ENCODE measurements around the gene SLC6A8.
"Not testable (repeated sequence)": the region's sequence is repeated elsewhere in the genome, so short reads cannot be mapped to it uniquely, and the experiment has no call there.

SLC6A8 gene

GRCh38 chrX:153692611-153693156, 5.0 kb downstream of the SLC6A8 start:
- Histone ChIP-seq H3K27ac (ENCODE audit: low read length) (no peak overlapping the region), H3K27me3 (ENCODE audit: insufficient read depth, low read length) (no peaks in the 10 kb centered on the region)

GRCh38 chrX:153693216-153694086, 5.7 kb downstream of the SLC6A8 start:
- Histone ChIP-seq H3K4me1 (ENCODE audit: insufficient read depth, low read length) (no peaks in the 10 kb centered on the region), H3K4me3 (ENCODE audit: low read length) (no peak overlapping the region), H3K27ac (ENCODE audit: low read length) (no peak overlapping the region), H3K36me3 (ENCODE audit: insufficient read depth, low read depth, low read length) (peaks cover 23% of the 10 kb centered on the region), H3K9ac (ENCODE audit: low read depth, low read length) (no peak overlapping the region), H3K9me3 (ENCODE audit: insufficient read depth, low read depth, low read length) (no peaks in the 10 kb centered on the region), H3K27me3 (ENCODE audit: insufficient read depth, low read length) (no peaks in the 10 kb centered on the region)

More at GRCh38 chrX:153692611-153693156, 5.0 kb downstream of the SLC6A8 start:
- Histone ChIP-seq H3K9me3 (ENCODE audit: insufficient read depth, low read depth, low read length) (no peaks in the 10 kb centered on the region), H3K36me3 (ENCODE audit: insufficient read depth, low read depth, low read length) (peaks cover 23% of the 10 kb centered on the region), H3K4me1 (ENCODE audit: insufficient read depth, low read length) (no peaks in the 10 kb centered on the region), H3K9ac (ENCODE audit: low read depth, low read length) (no peak overlapping the region), H3K4me3 (ENCODE audit: low read length) (no peak overlapping the region)

GRCh38 chrX:153694256-153694655, 6.5 kb downstream of the SLC6A8 start:
- H3K9me3 ChIP-seq (ENCODE audit: insufficient read depth, low read depth, low read length); H3K27ac ChIP-seq (ENCODE audit: low read length); H3K4me1 ChIP-seq (ENCODE audit: insufficient read depth, low read length); H3K27me3 ChIP-seq (ENCODE audit: insufficient read depth, low read length); H3K9ac ChIP-seq (ENCODE audit: low read depth, low read length); H3K4me3 ChIP-seq (ENCODE audit: low read length): not testable (repeated sequence)
- peaks cover 23% of the 10 kb centered on the region for H3K36me3 ChIP-seq (ENCODE audit: insufficient read depth, low read depth, low read length)

- no peak overlapping the region for H3K9ac ChIP-seq (ENCODE audit: low read depth, low read length)
- no peaks in the 10 kb centered on the region for H3K27me3 ChIP-seq (ENCODE audit: insufficient read depth, low read length)
- no peak overlapping the region for H3K27ac ChIP-seq (ENCODE audit: low read length)
- no peak overlapping the region for H3K4me3 ChIP-seq (ENCODE audit: low read length)
- no peaks in the 10 kb centered on the region for H3K9me3 ChIP-seq (ENCODE audit: insufficient read depth, low read depth, low read length)
- peaks cover 21% of the 10 kb centered on the region for H3K36me3 ChIP-seq (ENCODE audit: insufficient read depth, low read depth, low read length)
- no peaks in the 10 kb centered on the region for H3K4me1 ChIP-seq (ENCODE audit: insufficient read depth, low read length)
Observed at GRCh38 chrX:153694687-153695270, 7.1 kb downstream of the SLC6A8 start.

GRCh38 chrX:153696100-153696499, 8.4 kb downstream of the SLC6A8 start:
- H3K36me3 ChIP-seq (ENCODE audit: insufficient read depth, low read depth, low read length) = peaks cover 19% of the 10 kb centered on the region
- no peaks in the 10 kb centered on the region for H3K4me1 ChIP-seq (ENCODE audit: insufficient read depth, low read length)
- H3K9me3 ChIP-seq (ENCODE audit: insufficient read depth, low read depth, low read length) = no peaks in the 10 kb centered on the region
- no peak overlapping the region for H3K27ac ChIP-seq (ENCODE audit: low read length)
- no peak overlapping the region for H3K9ac ChIP-seq (ENCODE audit: low read depth, low read length)
- no peaks in the 10 kb centered on the region for H3K27me3 ChIP-seq (ENCODE audit: insufficient read depth, low read length)
- no peak overlapping the region for H3K4me3 ChIP-seq (ENCODE audit: low read length)

GRCh38 chrX:153696538-153696937, 8.8 kb downstream of the SLC6A8 start:
- not testable (repeated sequence) for H3K4me1 ChIP-seq (ENCODE audit: insufficient read depth, low read length); H3K9me3 ChIP-seq (ENCODE audit: insufficient read depth, low read depth, low read length); H3K9ac ChIP-seq (ENCODE audit: low read depth, low read length); H3K27ac ChIP-seq (ENCODE audit: low read length); H3K4me3 ChIP-seq (ENCODE audit: low read length); H3K27me3 ChIP-seq (ENCODE audit: insufficient read depth, low read length)
- peaks cover 20% of the 10 kb centered on the region for H3K36me3 ChIP-seq (ENCODE audit: insufficient read depth, low read depth, low read length)

- not testable (repeated sequence) for H3K27ac ChIP-seq (ENCODE audit: low read length); H3K9me3 ChIP-seq (ENCODE audit: insufficient read depth, low read depth, low read length)
- peaks cover 20% of the 10 kb centered on the region; the same call in 1 of the 2 replicates for H3K36me3 ChIP-seq (ENCODE audit: insufficient read depth, low read depth, low read length)
Observed at GRCh38 chrX:153696986-153697722, 9.4 kb downstream of the SLC6A8 start.

GRCh38 chrX:153697924-153698865, 10.5 kb downstream of the SLC6A8 start:
- Histone ChIP-seq H3K4me3 (ENCODE audit: low read length) (no peak overlapping the region), H3K27ac (ENCODE audit: low read length) (no peak overlapping the region), H3K27me3 (ENCODE audit: insufficient read depth, low read length) (no peaks in the 10 kb centered on the region), H3K9me3 (ENCODE audit: insufficient read depth, low read depth, low read length) (no peaks in the 10 kb centered on the region), H3K36me3 (ENCODE audit: insufficient read depth, low read depth, low read length) (peaks cover 24% of the 10 kb centered on the region; the same call in 1 of the 2 replicates), H3K9ac (ENCODE audit: low read depth, low read length) (no peak overlapping the region), H3K4me1 (ENCODE audit: insufficient read depth, low read length) (no peaks in the 10 kb centered on the region)

More at GRCh38 chrX:153696986-153697722, 9.4 kb downstream of the SLC6A8 start:
- not testable (repeated sequence) for H3K4me1 ChIP-seq (ENCODE audit: insufficient read depth, low read length); H3K9ac ChIP-seq (ENCODE audit: low read depth, low read length); H3K4me3 ChIP-seq (ENCODE audit: low read length); H3K27me3 ChIP-seq (ENCODE audit: insufficient read depth, low read length)

GRCh38 chrX:153699210-153699783, 11.6 kb downstream of the SLC6A8 start:
- H3K9ac ChIP-seq (ENCODE audit: low read depth, low read length); H3K27me3 ChIP-seq (ENCODE audit: insufficient read depth, low read length); H3K9me3 ChIP-seq (ENCODE audit: insufficient read depth, low read depth, low read length); H3K4me3 ChIP-seq (ENCODE audit: low read length); H3K27ac ChIP-seq (ENCODE audit: low read length); H3K4me1 ChIP-seq (ENCODE audit: insufficient read depth, low read length): not testable (repeated sequence)
- peaks cover 32% of the 10 kb centered on the region for H3K36me3 ChIP-seq (ENCODE audit: insufficient read depth, low read depth, low read length)

- not testable (repeated sequence) for H3K4me1 ChIP-seq (ENCODE audit: insufficient read depth, low read length); H3K9ac ChIP-seq (ENCODE audit: low read depth, low read length); H3K27me3 ChIP-seq (ENCODE audit: insufficient read depth, low read length); H3K4me3 ChIP-seq (ENCODE audit: low read length); H3K27ac ChIP-seq (ENCODE audit: low read length); H3K9me3 ChIP-seq (ENCODE audit: insufficient read depth, low read depth, low read length)
- H3K36me3 ChIP-seq (ENCODE audit: insufficient read depth, low read depth, low read length) = peaks cover 38% of the 10 kb centered on the region
Observed at GRCh38 chrX:153699784-153700371, 12.2 kb downstream of the SLC6A8 start.
